GM18508 (cell line): Measurements from ENCODE around the gene ACER3.
"Not testable (repeated sequence)": the region's sequence is repeated elsewhere in the genome, so short reads cannot be mapped to it uniquely, and the experiment has no call there.

Experiments
- ATAC-seq: cut with Tn5 transposase; IDR thresholded peaks from one replicate; pipeline ENCODE4 v1.9.1; 2021; ENCODE audit warnings: moderate number of reproducible peaks; ENCODE audit not compliant: insufficient read depth, unreplicated experiment

Gene ACER3

GRCh38 chr11:76862794-76863193 is 2.1 kb downstream of the ACER3 start:
- ATAC-seq: not testable (repeated sequence)

DNA sequence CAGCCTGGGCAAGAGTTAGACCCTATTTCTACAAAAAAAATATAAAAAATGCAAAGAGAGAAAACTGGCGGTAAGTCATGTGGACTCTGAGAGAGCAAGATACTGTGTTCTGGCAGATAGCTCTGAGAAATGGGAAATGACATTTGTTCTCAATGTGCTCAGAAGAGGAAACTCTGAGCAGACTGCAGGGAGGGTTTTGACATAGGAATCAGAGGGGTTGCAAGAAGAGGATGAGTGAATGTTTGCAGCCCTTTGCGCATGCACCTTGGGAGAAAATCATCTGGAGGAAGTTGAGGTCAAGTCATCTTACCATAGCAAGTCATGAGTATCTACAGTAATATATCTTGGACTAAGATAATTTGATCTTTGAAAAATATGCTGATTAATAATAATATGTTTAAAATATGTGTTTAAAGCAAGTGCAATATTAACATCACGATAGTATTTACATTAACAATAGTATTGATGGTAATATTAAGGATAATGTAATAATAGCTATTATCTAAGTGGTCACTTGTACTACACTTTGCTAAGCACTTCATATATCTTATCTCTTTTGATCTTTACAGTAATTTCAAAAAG is 2.6 kb downstream of the ACER3 start:
- ATAC-seq: no peak

DNA sequence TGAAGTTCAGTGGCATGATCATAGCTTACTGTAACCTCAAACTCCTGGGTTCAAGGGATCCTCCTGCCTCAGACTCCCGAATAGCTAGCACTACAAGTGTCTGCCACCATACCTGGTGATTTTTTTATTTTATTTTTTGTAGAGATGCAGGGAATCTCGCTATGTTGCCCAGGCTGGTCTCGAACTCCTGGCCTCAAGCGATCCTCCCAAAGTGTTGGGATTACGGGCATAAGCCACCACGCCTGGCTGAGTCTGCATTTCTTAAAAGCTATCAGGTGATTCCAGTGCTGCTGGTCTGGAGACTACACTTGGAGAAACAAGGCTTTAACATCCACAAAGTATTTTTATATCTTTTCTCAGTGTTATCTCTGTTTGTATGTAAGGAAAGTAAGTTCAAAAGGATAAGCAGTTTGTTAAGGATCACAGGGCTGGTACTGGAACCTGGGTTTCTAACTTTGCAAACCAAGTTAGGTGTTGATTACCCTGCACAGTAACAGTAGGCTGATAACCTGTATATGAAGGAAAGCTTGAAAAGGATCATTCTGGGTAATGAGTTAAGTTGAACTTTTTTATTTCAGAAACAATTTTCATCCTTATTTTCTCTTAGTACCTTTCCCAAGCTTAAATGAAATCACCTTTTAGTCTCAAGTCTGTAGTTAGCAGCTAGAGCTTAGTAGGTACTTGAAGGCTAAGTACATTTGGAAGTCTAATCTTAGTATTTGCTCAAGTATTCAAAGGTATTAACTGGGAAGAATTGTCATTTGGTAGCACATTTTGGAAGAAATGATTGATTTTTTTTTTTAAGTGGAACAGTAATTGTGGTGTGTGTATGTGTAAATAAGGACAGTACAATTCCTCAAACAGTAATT is 12.5 kb downstream of the ACER3 start:
- ATAC-seq: no peak

DNA sequence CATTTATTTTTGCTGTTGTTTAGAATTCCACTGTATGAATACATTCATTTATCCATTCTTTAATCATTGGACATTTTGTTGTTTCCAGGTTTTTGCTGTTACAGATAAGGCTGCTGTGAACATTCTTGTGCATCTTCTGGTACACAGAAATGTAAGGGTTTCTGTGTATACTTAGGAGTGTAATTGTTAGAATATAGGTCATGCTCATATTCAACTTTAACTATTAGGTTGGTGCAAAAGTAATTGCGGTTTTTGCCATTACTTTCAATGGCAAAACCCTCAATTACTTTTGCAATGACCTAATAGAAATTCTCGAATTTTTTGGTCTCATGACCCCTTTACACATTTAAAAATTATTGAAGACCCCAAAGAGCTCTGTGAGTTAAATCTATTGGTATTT is 17.3 kb downstream of the ACER3 start:
- no peak for ATAC-seq

- ATAC-seq: no peak
Observed at GRCh38 chr11:76880314-76880713, 19.6 kb downstream of the ACER3 start.

DNA sequence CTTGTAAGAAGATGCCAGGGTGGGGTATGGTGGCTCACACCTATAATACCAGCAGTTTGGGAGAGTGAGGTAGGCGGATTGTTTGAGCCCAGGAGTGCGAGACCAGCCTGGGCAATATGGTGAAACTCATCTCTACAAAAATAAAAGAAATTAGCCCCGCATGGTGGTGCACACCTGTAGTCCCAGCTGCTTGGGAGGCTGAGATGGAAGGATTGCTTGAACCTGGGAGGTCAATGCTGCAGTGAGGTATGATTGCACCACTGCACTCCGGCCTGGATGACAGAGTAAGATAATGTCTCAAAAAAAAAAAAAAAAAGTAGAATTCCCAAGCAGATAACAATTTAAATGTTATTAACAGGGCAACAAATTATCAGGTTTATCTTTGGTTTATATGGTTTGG is 20.2 kb downstream of the ACER3 start:
- ATAC-seq: no peak

DNA sequence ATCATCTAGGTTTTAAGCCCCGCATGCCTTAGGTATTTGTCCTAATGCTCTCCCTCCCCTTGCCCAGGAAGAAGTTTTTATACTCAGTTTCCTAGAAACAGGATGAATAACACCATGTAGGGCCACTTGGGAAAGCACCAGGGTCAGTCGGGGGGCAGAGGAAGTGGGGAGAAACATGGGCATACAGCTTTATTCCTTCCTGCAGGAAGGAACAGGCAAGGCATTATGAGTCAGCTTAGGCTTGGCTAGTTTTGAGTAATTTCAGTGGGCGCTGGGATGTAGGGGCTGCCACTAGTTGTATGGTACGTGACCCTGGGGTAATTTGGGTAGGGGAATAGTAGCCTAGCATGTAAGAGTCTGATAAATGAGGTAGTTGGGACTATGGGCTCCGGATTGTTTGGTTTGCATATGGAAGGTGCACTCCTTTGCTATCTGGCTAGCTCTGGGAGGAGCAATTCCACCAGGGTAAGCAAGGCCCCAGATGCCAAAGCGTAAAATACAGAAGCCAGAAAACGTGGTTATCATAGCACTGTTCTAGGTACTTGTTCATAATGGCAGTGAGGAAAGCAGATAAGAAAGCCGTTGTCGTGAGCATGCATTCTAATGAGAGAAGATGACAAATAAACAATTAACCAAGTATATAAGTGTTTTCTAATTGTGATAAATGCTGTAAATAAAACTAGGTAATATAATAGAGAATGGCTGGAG is 24.8 kb downstream of the ACER3 start:
- no peak for ATAC-seq

DNA sequence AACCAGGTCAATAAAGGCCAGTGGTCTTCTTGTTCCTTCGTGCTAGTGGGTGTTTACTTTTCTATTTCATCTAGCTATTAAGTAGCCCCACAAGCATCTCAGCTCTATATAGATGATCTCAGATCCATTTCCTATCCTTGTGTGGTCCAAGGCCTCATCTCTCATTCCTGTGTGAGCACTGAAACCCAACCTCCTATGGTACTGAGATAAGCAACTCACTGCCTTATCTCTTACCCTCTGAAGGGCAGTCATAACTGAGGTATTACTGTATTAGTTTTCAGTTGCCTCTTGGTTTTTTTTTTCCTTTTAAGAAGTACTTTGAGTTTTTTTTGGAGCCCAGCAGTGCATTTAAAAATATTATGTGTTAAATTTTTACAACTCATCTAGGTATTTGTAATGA is 28.3 kb downstream of the ACER3 start:
- no peak for ATAC-seq

DNA sequence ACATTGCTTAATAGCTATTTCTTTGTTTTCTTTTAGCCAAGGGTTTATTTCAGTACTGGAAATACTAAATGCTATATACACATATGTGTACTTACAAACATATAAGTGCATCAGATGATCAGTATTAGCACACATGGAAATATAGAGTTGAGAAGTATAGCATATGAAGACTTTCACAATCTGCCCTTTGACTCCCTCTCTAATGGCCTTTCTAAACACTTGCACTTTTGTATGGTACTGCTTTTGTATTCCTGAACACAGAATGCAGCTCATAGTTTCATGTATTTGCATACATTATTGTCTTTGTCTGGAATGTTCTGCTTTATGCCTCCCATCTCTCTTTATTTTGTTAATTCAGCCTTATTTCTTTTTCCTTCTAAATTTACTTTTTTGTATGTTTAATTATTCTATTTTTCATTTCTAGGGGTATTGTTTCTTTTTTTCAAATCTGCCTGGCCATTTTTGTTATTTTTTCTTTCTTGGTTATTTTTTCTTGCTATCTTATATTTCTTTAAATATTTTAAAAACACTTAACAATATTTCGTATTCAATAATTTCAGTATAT is 28.8 kb downstream of the ACER3 start:
- ATAC-seq: no peak

- no peak for ATAC-seq
Observed at GRCh38 chr11:76890329-76890728, 29.6 kb downstream of the ACER3 start.

GRCh38 chr11:76891285-76891684 is 30.6 kb downstream of the ACER3 start:
- ATAC-seq: no peak

DNA sequence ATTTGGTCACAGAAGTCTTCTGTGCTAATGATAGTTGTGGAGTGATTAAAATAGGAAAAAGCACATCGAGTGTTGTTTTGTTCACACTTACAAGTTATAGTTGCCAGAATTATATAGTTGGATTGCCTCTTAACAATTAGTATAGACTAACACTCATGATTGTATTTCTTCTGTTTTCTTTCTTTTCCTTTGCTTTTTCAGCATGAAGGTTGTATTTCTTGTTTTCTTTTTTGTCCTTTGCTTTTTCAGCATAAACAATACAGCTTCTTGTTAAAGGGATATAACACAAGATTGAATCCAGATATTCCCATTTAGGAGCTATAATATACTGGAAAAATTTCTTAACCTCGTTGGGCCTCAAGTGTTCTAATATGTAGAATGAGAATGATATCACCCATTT is 31.1 kb downstream of the ACER3 start:
- no peak for ATAC-seq

DNA sequence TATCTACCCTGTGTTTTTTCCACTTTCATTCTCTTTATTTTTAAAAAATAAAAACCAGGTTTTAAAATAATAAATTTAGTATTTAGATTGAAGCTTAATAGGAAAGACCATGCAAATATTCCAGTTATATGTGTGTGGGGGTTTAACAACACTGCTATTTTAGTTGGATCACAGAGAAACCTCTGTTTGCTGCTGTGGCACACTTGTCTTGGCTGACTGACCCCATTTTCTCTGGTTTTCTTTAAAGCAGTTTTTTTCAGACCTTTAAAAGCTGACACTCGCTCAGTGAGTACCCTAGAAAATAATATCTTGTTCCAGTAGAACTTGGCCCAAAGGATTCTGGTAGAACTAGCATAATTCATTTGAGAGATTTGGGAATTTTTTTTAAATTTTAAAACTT is 31.6 kb downstream of the ACER3 start:
- ATAC-seq: no peak

- ATAC-seq: no peak
Observed at GRCh38 chr11:76897233-76897632, 36.5 kb downstream of the ACER3 start.

GRCh38 chr11:76901144-76901543 is 40.4 kb downstream of the ACER3 start:
- no peak for ATAC-seq

DNA sequence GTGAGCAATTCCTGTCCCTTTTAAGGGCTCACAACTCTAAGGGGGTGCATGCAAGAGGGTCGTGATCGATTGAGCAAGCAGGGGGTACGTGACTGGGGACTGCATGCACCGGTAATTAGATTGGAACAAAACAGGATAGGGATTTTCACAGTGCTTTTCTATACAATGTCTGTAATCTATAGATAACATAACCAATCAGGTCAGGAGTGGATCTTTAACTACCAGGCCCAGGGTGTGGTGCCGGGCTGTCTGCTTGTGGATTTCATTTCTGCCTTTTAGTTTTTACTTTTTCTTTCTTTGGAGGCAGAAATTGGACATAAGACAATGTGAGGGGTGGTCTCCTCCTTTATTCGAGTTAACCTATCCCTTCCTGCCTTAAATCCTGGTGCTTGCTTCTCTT is 40.9 kb downstream of the ACER3 start:
- not testable (repeated sequence) for ATAC-seq

GRCh38 chr11:76902121-76903014 is 41.6 kb downstream of the ACER3 start:
- ATAC-seq: no peak

- no peak for ATAC-seq
Observed at GRCh38 chr11:76903325-76903724, 42.6 kb downstream of the ACER3 start.

DNA sequence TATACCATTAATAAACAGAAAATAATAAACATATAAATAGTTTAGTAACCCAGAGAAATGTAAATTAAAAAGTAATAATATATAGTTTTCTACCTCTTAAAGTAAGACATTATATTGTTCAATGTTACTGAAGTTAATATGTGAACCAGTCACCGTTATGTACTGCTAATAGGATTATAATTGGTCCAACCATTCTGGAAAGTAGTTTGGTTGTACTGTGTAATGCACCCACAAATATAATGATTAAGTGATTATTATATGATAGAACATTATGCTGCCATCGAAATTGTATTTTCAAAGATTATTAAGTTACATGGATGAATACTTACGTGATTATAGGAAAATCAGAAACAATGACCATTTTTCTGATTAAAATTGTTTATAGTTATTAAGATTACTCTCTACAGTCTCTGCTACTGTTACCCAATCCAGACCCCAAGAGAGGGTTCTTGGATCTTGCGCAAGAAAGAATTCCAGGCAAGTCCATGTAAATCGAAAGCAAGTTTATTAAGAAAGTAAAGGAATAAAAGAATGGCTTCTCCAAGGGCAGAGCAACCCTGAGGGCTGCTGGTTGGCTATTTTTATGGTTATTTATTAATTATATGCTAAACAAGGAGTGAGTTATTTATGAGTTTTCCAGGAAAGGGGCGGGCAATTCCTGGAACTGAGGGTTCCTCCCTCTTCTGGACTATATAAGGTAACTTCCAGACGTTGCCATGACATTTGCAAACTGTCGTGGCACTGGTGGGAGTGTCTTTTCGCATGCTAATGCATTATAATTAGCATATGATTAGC is 50.1 kb downstream of the ACER3 start:
- ATAC-seq: no peak
